Measurements from ENCODE around the gene NPC1L1. TPM values are rescaled to one million over a fixed set of nuclear protein-coding genes. Genes with fewer than 3 reads are reported as not detected.
"Not testable (repeated sequence)": the region's sequence is repeated elsewhere in the genome, so short reads cannot be mapped to it uniquely, and the experiment has no call there.

The NPC1L1 gene
- total and polyA plus RNA-seq, 8 donors: 0.06 to 0.50 (median 0.32) TPM; not detected in 1

DNA sequence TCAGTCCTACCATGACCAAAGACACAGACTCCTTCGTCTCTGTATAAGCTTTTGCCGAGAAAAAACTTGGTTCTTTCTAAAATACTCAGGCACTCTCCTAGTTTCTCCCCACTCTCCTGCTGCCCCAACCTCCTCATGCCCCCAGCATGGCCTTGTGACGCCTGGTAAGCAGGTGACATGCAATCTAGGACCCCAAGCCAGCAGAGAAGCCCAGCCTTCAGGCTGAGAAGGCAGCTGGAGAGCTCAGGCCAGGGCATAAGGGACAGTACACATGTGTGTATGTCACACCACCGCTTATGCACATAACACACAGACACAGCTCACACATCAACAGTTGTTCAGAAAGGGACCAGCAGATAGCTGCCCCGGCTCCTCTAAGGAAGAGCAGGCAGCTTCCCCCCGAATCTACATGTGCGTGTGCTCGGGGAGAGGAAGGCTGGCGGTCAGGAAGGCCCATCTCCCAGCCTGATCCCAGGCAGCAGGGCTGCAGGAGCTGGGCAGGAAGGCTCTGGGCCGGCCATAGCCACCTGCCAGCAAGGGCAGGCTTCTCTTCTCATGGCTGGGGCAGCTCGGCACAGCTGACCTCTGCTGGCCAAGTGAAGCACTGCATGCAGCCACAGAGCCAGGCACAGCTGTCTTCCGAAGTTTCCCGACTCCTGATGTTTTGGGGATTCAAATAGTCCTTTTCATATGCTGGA, 24.1 kb upstream of the NPC1L1 start:
- Histone ChIP-seq H3K4me3 (no peak overlapping the region), H3K4me1 (peaks cover 0 to 4% of the 10 kb centered on the region in 2 donors), H3K9me3 (no peaks in the 10 kb centered on the region), H3K27me3 (no peaks in the 10 kb centered on the region), H3K27ac (no peak overlapping the region), H3K36me3 (peaks cover 0 to 73% of the 10 kb centered on the region in 2 donors)
- DNase-seq: peak in 3 of 4 donors; percentile 40 to 91 (median 52)
- TF ChIP-seq, protein P1, sequence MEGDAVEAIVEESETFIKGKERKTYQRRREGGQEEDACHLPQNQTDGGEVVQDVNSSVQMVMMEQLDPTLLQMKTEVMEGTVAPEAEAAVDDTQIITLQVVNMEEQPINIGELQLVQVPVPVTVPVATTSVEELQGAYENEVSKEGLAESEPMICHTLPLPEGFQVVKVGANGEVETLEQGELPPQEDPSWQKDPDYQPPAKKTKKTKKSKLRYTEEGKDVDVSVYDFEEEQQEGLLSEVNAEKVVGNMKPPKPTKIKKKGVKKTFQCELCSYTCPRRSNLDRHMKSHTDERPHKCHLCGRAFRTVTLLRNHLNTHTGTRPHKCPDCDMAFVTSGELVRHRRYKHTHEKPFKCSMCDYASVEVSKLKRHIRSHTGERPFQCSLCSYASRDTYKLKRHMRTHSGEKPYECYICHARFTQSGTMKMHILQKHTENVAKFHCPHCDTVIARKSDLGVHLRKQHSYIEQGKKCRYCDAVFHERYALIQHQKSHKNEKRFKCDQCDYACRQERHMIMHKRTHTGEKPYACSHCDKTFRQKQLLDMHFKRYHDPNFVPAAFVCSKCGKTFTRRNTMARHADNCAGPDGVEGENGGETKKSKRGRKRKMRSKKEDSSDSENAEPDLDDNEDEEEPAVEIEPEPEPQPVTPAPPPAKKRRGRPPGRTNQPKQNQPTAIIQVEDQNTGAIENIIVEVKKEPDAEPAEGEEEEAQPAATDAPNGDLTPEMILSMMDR (IDR thresholded peaks at IDR 0.05): peak; percentile 91 to 97
- ATAC-seq: peak; percentile 96
- intact Hi-C loops (cut with DNase I): loop anchor here in 1 of 2 donors (5.0 kb wide), 1 partner anchor 323 kb away; no protein-coding TSS in a partner anchor

DNA sequence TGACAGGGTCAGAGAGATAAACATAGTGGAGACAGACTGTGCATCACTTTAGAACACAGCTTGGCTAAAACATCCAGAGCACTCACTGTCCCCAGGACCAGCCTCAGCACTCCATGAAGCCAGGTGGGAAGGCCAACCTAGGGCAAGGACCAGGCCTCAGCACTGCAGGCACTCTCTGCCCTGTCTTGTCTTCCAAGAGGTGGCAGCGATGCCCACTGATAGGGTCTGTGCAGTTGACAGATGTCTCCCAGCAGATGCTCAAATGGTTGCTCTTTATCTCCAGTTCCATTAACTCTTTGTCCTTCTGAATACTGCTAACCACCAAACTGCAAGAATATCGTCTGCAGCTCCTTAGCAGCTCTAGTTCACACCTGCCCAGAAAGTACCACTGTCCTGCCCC, 23.5 kb upstream of the NPC1L1 start:
- Histone ChIP-seq H3K4me3 (no peak overlapping the region), H3K9me3 (no peaks in the 10 kb centered on the region), H3K36me3 (peaks cover 0 to 67% of the 10 kb centered on the region in 2 donors), H3K27ac (no peak overlapping the region), H3K4me1 (peaks cover 0 to 4% of the 10 kb centered on the region in 2 donors), H3K27me3 (no peaks in the 10 kb centered on the region)
- DNase-seq (no peak), ATAC-seq (no peak)
- TF ChIP-seq, protein P1 (IDR thresholded peaks at IDR 0.05): no peak
- intact Hi-C loops (cut with DNase I): loop anchor here in 1 of 2 donors (5.0 kb wide), 1 partner anchor 322 kb away; no protein-coding TSS in a partner anchor

DNA sequence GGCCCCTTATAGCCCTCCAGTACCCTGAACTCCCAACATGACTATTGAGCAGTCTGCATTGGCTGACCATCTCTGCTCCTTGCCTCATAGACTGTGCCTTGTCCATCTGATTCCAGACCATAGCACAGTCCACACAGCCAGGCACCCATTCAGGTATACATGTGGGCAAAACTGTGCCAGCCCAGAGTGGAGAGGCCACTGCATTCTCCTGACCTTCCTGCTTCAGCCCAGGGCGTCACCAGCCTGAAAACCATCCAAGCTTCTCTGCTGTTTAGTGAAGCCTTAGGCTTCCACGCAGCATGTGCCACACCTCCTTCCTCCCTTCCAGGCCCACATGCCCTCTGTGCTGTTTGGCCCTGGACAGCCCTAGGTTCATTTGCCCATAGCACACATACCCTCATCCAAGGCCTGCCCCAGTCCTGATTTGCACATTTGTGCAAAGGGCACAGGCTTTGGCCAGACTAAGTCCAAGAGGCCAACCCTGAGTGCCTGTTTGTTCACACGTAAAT, 22.1 kb upstream of the NPC1L1 start:
- TF ChIP-seq, protein P1 (IDR thresholded peaks at IDR 0.05): no peak
- no peak for ATAC-seq
- Histone ChIP-seq H3K4me3 (no peak overlapping the region), H3K27ac (no peak overlapping the region), H3K9me3 (no peaks in the 10 kb centered on the region), H3K27me3 (no peaks in the 10 kb centered on the region), H3K4me1 (peaks cover 0 to 4% of the 10 kb centered on the region in 2 donors), H3K36me3 (peaks cover 0 to 53% of the 10 kb centered on the region in 2 donors)
- intact Hi-C loops (cut with DNase I): no loop called here
- DNase-seq: no peak

DNA sequence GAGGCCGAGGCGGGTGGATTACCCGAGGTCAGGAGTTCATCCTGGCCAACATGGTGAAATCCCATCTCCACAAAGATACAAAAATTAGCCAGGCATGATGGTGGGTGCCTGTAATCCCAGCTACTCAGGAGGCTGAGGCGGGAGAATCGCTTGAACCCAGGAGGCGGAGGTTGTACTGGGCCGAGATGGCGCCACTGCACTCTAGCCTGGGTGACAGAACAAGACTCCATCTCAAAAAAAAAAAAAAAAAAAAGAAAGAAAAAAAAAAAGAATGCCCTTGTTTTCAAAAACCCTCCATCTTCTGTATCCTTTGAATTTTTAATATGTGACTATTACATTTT, 21.5 kb upstream of the NPC1L1 start:
- H3K4me1 ChIP-seq; H3K4me3 ChIP-seq; H3K27ac ChIP-seq; H3K27me3 ChIP-seq; intact Hi-C loops (cut with DNase I); DNase-seq; ATAC-seq; H3K9me3 ChIP-seq: not testable (repeated sequence)
- H3K36me3 ChIP-seq: peaks cover 0 to 47% of the 10 kb centered on the region in 2 donors

DNA sequence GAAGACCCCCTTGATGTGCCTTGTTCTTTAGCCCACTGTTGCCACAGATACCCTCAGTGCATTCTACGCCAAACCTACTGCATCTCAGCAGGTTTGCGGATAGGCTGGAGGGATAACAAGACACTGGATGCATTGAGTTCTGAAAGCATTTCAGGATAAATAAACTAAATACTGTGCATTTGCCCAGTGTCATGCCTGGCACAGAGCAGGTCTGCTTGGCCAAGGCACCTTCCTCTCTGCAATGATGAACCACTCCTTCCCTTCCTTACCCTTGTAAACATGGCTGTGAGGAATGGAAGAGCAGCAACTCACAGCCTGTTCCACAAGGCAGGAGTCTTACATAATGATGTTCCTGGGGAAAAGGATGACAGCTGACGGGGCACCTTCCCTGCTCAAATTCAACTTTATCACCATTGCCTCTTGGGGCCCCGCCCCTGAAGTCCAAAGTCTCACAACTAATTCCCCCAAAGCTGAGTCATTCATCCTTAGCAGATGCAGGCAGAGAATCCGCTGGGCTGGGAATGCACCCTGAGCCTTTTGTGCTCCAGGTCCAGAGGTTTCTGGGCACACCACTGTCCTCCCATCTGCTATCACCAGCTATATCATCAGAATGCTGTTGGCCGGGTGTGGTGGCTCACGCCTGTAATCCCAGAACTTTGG, 21.0 kb upstream of the NPC1L1 start:
- H3K4me3 ChIP-seq: no peak overlapping the region
- no peak overlapping the region for H3K27ac ChIP-seq
- ATAC-seq (no peak), DNase-seq (peak in 1 of 4 donors; percentile 31)
- intact Hi-C loops (cut with DNase I): no loop called here
- no peaks in the 10 kb centered on the region for H3K27me3 ChIP-seq
- H3K9me3 ChIP-seq: no peaks in the 10 kb centered on the region
- peaks cover 0 to 4% of the 10 kb centered on the region in 2 donors for H3K4me1 ChIP-seq
- TF ChIP-seq, protein P1 (IDR thresholded peaks at IDR 0.05): no peak
- H3K36me3 ChIP-seq: peaks cover 0 to 42% of the 10 kb centered on the region in 2 donors

Measured in left lung (tissue), 10 donors.